GM21528 (cell line): ENCODE data around the gene KIAA0408.
"Not testable (repeated sequence)": the region's sequence is repeated elsewhere in the genome, so short reads cannot be mapped to it uniquely, and the experiment has no call there.

Source experiments
- ATAC-seq: cut with Tn5 transposase; IDR thresholded peaks from one replicate; pipeline ENCODE4 v1.9.1; 2021; ENCODE audit warnings: mild to moderate bottlenecking, moderate library complexity; ENCODE audit not compliant: unreplicated experiment, low FRiP score

The KIAA0408 gene

GRCh38 chr6:127464161-127464880, 5.1 kb upstream of the KIAA0408 start:
- ATAC-seq: no peak

GRCh38 chr6:127463056-127463455, 3.9 kb upstream of the KIAA0408 start:
- no peak for ATAC-seq

- ATAC-seq: no peak
Measured at GRCh38 chr6:127462376-127462775, 3.2 kb upstream of the KIAA0408 start.

- no peak for ATAC-seq
Measured at GRCh38 chr6:127460465-127460864, 1.3 kb upstream of the KIAA0408 start.

GRCh38 chr6:127458817-127459216, 372 bp downstream of the KIAA0408 start:
- ATAC-seq: no peak

GRCh38 chr6:127458222-127458621, 967 bp downstream of the KIAA0408 start:
- no peak for ATAC-seq

GRCh38 chr6:127457456-127458064, 1.6 kb downstream of the KIAA0408 start:
- ATAC-seq: no peak

GRCh38 chr6:127456465-127456864, 2.7 kb downstream of the KIAA0408 start:
- ATAC-seq: no peak

GRCh38 chr6:127453845-127454619, 5.2 kb downstream of the KIAA0408 start:
- no peak for ATAC-seq

GRCh38 chr6:127452803-127453202, 6.4 kb downstream of the KIAA0408 start:
- no peak for ATAC-seq

- ATAC-seq: no peak
Measured at GRCh38 chr6:127451388-127451787, 7.8 kb downstream of the KIAA0408 start.

- no peak for ATAC-seq
Measured at GRCh38 chr6:127447780-127448179, 11.4 kb downstream of the KIAA0408 start.

GRCh38 chr6:127446356-127446755, 12.8 kb downstream of the KIAA0408 start:
- no peak for ATAC-seq

- ATAC-seq: no peak
Measured at GRCh38 chr6:127441881-127442280, 17.3 kb downstream of the KIAA0408 start.

- ATAC-seq: no peak
Measured at GRCh38 chr6:127439718-127440117, 19.5 kb downstream of the KIAA0408 start.

GRCh38 chr6:127436578-127437110, 22.5 kb downstream of the KIAA0408 start:
- ATAC-seq: no peak

- ATAC-seq: no peak
Measured at GRCh38 chr6:127435626-127436220, 23.5 kb downstream of the KIAA0408 start.

- no peak for ATAC-seq
Measured at GRCh38 chr6:127434651-127435050, 24.5 kb downstream of the KIAA0408 start.

GRCh38 chr6:127428562-127428961, 30.6 kb downstream of the KIAA0408 start:
- ATAC-seq: not testable (repeated sequence)

- no peak for ATAC-seq
Measured at GRCh38 chr6:127423921-127424320, 35.3 kb downstream of the KIAA0408 start.

- ATAC-seq: not testable (repeated sequence)
Measured at GRCh38 chr6:127421164-127421563, 38.0 kb downstream of the KIAA0408 start.
